ENCODE results near the gene USP54.

Gene USP54

DNA sequence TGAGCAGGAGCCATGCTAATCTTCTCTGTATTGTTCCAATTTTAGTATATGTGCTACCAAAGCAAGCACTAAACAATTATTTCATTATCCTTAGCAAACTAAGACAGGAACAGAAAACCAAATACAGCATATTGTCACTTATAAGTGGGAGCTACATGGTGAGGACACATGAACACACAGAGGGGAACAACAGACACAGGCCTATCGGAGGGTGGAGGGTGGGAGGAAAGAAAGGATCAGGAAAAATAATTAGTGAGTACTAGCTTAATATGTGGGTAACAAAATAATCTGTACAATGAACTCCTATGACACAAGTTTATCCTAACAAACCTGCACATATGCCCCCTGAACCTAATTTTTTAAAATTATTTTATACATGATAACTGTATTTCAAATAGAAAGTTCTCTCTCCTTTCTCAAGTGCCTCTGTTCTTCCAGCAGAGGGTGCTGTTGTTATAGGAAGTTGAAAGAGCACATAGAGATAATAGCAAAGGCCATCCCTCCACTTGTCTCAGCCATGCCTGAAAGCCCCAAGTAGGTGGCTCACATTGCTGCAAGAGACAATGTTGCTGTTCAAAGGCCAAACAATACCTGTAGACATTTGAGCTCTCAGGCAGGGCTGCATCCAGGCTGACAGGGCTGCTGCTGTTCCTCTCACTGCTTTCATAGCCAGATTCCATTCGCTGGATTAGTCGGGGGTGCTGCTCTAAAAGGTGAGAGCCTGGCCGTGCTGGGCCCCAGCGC is 61.9 kb downstream of the USP54 start:
- peak; percentile 70 for DNase-seq

DNA sequence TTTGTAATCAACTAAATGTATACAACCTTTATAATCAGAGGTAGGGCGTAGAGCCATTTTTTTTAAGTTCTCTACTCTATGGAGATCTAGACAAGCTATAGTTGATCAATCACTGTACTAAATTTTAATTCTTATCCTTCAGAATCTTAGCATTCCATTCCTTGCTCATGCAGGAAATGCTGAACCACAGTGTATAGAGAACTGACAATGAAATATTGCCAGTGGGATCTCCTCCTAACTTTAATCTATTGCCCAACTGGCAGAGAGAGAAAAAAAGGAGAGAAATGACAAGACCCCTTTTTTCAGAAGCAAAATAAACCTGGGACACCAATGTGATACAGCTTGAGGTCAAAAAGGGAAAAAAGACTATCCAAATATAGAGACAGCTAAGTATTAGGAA is 68.9 kb downstream of the USP54 start:
- no peak for DNase-seq

DNA sequence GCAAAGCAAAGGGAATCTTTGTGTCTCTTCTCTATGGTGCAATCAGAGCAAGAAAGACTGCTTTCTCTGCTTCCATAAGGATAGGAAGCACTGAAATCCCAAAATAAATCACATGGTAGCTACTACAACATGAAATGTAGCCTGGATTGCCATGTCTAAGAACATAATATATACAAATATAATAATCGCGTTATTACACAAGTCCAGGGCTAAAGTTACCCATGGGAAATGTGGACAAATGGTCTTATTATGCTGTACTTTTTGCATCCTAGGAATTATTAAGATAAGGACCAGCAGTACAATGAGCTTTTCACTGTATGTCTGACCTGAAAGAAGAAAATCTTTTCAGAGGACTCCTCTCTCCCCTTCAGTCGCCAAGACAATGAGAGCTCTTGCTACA is 71.8 kb downstream of the USP54 start:
- DNase-seq: no peak

DNA sequence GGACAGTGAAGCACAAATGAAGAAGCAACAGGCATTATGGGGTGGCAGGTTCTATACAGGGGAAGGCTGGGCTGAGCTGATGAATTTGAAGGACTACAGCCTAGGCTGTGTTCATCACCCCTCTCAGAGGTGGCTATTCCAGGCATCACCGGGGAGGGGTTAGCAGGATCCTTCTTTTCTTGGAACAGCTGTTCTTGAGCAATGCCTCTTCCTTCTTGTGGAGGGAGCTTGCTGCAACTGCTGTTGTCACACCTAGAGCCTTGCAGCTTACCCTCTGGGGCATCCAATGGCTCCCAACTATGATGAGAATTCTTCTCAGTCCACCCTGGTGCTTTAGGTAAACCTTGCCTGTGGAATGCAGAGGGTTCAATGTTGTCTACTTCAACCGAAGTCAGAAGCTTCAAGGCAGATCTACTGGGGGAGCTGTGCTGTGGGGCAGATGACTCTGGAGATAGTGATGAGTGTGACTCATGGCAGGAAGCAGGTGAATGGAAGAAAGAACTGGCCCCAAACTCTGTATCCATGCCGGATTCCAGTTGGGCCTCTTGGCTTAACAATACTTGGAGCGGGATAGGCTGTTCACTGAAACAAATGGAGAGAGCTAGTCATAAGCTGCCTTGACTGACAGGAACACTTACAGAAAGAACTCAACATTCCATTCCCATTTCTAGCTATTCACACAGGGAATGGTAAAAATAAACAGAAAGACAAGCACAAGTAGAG is 73.8 kb downstream of the USP54 start:
- no peak for DNase-seq

DNA sequence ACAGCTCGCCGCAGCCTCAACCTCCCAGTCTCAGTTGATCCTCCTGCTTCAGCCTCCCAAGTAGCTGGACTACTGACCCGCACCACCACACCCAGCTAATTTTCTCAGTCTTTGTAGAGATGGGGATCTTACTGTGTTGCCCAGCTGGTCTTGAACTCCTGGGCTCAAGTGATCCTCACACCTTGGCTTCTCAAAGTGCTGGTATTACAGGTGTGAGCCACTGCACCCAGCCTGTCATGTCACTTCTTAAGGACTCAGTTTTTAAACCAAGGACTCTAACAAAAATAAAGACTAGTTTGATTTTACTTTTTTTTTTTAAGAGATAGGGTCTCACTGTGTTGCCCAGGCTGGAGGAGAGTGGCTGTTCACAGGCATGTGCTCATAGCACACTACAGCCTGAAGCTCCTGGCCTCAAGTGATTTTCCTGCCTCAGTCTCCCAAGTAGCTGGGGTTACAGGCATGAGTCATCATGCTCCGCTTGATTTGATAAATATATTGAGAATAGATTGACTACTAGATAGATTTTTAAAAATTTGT is 78.9 kb downstream of the USP54 start:
- no peak for DNase-seq

DNA sequence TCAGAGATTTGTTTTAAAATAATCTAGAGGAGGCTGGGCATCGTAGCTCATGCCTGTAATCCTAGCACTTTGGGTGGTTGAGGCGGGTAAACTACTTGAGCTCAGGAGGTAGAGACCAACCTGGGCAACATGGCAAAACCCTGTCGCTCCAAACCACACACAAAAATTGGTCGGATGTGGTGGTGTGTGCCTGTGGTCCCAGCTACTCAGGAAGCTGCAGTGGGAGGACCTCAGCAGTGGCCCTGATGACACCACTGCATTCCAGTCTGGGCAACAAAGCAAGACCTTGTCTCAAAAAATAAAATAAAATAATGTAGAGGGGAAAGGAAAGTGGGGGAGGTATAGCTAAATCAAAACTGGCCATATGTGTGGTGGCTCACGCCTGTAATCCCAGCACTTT is 81.4 kb downstream of the USP54 start:
- DNase-seq: no peak

DNA sequence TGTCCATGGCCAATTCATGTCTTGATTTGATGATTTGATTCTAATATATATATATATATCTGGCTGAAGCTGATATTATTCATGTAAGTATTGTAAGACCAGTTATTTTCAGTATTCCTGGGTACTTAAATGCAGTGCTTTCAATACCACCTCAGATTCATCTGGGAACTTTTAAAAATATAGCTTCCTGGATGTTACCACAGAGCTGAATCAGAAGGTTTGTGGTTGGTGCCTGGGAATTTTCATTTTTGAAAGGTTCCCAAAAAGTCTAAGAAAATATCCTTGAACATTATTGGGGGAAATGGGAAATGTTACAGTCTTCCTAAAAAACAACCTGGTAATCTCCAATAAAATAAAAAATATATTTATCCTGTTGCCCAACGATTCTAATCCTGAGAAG is 84.7 kb downstream of the USP54 start:
- no peak for DNase-seq

DNA sequence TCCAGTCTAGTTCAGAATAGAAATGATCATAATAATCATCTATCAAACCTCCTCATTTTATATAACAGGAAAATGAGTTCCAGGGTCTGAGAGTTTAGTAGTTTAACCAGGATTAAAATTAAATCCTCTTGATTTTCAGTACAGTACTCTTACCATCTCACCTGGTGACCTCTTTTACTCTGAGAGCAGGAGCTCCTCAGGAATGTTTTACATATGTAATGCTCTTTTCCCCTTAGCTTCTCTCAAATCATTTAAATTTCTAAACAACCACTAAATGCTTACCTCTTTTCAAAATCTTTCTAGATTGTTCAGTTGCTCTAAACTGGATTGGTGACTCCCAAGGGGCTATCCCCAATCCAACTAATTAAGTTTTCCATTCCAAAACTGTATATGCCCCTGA is 85.1 kb downstream of the USP54 start:
- DNase-seq: no peak

DNA sequence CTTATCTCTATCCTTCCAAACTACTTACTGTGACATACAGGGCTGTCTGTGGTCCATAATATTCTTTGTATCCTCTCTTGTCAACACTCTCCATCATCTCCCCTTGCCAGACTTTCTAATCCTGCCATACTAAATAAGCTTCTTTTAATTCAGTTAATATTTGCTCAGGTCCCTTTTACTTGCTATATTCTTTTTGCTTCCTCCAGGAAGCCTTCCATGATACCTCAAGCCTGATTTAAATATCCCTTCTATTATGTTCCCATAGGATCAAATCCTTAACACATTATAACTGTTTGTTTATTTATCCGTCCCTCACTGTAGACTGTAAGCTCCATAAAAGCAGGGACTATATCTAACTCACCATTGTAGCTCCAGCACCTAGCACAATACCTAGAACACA is 88.1 kb downstream of the USP54 start:
- DNase-seq: no peak

DNA sequence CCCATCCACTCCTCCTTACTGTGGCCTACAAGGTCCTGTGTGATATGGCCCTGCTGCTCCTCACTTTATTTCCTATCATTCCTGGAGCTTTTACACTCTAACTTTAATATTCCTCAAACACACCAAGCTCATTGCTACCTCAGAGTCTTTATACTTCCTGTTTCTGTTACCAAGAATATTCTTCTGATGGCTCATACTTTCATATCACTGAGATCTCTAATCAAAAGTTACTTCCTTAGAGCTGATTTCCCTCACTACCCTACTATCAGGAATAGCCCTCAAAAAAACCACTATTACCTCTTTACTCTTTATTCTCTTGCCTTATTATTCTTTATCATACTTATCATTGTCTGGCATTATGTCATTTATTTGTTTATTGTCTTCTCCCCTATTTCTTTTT is 89.5 kb downstream of the USP54 start:
- DNase-seq: no peak

DNA sequence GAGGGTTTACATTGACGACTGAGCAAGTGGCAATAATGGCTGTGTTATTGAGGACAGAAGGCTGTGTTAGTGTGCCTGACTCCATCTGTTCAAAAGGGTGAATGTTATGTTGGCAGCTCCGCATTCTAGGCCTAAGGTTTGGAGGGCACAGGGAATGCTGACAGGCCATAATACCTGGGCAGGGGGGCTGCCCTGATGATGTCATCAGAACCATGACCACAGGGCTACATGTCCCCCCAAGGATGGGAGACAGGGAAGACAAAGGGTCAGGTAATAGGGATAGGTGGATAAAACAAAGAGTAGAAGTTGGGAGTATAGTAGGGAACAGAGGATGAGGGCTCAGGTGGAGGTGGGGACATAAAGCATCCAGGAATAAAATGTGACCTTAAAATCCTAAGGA is 93.5 kb downstream of the USP54 start:
- no peak for DNase-seq

DNA sequence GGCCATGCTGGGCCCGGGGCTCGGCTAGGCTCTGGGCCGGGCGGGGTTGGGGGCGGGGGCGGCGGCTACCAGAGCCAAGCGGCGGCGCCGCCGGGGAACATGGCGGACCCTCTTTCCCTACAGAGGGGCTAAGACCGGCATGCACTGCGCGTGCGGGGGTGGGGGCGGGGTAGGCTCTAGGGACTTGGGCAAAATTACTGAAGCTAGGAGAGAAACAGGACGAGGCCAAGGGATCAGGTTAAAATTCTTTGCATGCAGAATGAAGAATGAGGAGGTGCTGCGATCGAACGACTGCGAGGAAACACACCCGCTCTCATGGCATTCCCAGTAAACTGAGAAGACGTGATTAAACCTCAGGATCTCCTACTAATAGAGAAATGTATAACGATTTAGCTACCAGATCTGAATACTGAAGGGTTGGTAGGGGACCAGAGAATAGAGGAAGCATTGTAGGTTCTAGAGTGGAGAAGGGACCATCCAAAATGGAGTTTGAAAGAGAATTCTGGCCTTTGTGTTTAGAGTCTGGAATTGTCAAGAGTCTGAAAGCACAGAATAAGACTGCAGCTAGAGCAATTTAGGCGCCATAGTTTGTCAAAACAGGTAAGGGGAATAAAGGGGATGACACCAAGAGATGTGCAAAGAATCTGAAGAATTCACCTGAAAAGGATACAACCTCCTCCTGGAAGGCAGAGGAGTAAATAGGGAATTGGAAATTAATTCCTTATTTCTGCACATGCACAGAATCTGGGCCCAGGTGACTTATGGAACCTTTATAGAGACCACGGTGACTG is 95.1 kb downstream of the USP54 start, which contains the start of gene PPP3CB:
TSS of gene PPP3CB (minus strand) at position 141 of the 791 bp plus-strand sequence. CDS start at position 6, 135 bp downstream.
- peak; percentile 83 for DNase-seq

DNA sequence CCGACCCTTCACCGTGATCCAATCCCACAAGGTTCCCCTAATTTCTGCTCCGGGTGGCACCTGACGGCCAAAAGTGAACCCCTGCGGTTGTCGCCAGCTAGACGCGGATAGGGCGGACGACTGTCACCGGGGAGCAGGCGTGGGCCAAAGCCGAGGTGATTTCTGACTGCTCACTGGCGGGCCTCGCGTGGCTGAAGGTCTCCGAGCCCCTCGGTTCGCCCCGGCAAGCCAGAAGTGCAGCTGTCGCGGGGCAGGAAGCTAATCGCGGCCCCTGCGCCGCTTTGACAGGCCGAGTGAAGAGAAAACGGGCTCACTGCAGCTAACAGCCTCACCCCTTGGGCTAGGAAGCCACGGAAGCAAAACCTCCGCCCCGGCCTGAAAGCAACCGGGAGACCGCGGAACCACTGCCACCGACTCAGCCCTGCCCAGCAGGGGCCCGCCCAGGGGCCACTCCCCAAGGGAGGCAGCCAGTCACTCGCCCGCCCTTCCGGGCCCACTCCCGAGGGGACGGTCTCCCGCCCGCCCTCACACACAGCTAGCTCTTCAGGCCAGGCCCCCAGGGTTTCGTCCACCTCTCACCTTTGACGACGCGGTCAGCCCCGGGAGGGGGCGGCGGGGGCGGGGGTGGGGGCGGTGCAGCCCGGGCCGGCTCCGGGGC is 95.8 kb downstream of the USP54 start:
- DNase-seq: peak; percentile 92

DNA sequence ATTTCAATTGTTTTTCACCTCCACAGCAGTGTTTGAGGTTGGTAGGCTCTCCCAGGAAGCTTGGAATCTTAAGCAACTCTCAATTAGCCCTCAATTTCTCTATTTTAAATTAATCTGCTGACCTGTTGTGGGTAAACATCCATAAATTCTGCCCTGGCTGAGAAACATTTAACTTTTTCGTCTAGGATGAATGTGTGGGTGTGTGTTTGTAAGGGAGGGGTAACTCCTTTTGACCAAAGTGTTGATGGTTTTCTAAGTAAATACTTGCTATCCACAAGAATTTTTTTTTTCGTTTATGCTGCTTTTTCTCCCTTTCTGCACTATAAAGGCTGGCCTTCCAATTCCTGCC is 96.3 kb downstream of the USP54 start:
- DNase-seq: no peak

DNA sequence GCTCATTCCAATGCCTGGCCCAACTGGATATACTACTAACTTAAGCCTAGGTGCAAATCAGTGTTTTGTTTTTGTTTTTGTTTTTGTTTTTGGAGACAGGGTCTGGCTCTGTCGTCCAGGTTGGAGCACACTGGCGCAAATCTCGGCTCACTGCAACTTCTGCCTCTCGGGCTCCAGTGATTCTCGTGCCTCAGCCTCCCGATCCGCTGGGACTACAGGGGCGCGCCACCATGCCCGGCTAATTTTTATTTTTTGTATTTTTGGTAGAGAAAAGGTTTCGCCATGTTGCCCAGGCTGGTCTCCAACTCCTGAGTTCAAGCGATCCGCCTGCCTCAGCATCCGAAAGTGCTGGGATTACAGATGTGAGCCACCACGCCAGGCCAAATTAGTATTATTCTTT is 96.9 kb downstream of the USP54 start:
- no peak for DNase-seq

DNA sequence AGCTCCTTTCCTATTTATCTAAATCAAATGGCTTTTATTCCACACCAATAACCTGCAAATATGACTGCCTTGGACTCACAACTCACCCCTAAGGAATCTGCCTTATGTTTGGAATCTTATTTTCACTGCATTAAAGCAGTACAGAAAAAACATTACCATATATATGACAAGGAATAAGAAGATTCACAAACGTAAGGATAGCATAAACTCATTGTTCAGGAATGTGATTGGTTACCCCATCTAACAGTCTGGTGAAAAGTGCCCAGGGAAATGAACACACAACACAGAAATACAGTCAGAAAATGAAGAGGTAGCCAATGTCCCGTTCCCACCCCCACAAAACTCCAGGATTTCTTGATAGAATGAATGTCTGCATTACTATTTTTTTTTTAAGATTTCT is 97.4 kb downstream of the USP54 start:
- no peak for DNase-seq

DNA sequence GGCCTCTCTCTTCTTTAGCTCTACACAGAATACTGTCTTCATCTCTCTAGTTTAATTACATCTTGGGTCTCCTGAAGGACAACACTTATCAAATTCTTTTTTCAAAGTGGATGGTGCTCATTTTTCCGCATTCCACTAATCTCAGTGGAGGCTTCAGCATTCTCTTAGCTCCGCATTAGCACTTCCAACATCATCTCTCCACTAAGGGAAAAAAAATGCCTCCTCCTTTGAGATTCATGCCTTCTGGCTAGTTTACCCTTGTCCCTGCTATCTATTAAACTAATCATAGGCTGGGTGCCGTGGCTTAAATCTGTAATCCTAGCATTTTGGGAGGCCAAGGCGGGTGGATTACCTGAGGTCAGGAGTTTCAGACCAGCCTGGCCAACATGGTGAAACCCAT is 104.5 kb downstream of the USP54 start:
- DNase-seq: no peak

DNA sequence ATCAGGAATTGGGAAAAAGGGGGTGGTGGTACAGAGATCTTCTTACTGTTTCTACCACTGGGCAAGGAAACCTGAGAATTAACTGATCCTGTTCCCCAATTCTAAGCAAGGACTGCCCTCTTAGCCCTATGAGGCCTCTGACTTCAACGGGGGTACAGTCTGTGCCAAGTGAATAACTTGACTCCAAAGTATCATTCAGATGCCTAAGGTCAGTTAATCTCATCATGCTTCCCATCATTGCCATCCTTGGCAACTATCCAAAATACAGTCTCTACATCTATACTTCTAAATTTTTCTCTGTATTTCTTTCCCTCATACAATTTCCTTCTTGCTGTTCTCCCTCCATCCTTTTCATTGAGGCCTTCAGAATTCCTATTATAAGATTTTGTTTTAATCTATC is 105.8 kb downstream of the USP54 start:
- no peak for DNase-seq

DNA sequence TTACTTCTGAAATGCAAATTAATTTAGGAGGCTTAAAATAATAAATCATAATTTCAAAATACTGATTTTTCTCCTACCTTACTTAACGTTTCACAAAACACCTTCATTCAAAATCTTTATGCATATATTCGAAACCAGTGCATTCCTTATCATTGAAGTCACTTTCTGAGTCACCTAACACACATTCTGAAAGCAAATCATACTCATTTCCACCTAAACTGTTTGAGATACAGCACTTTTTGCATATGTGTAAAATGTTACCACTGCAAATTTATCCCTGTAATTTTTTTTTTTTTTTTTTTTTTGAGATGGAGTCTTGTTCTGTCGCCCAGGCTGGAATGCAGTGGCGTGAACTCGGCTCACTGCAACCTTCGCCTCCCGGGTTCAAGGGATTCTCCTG is 111.0 kb downstream of the USP54 start:
- no peak for DNase-seq

DNA sequence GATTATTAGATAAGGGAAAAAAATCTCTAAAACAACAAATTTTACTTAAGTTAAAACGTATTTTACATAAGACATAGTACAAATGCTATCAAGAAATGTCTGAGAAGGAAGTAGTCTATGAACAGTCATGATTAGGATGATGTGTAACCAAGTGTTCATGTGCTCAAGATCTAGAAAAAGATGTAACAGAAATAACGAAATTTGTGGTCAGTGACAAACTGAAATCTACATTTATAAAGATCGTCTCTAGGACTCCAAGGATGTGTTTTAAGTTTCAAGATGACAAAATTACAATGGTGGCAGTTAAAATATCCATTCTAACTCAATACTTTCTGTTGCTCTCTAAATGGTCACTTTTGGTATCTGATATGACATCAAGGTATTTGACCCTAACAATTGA is 112.5 kb downstream of the USP54 start:
- no peak for DNase-seq

DNA sequence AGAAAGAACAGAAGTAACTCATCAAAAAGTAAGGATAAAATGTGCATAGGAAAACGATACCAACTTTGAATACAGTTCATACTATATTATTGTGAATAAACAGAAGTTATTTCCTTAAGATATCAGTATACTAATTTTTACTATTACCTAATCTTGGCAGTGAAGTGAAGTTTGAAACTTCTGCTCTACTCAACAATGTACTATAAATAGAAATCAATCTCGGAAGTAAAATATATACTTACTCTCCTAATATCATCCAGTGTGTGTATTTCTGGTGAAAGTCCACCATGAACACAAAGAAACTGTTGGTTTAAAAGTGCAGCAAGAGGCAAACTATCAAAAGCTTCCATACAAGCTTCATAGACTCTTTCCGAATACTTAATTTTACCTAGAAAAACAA is 119.9 kb downstream of the USP54 start:
- no peak for DNase-seq

DNA sequence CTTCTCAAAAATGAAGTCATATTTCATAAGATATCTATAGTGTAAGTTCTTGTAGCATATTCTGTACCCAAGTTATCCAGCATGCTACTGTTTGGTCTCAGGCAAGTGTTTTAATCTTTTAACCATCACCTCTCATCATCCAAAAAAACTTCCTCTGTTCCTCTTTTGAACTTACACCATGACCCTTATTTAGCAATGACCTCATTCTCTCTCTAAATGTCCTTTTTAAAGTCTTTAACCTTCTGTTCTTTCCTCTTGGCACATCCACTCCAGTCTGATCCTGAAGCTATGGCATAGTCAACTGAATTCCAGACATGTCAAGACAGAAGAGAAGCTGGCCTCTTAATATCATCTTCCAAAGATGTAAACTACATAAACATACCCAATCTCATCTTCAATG is 121.6 kb downstream of the USP54 start:
- DNase-seq: no peak

DNA sequence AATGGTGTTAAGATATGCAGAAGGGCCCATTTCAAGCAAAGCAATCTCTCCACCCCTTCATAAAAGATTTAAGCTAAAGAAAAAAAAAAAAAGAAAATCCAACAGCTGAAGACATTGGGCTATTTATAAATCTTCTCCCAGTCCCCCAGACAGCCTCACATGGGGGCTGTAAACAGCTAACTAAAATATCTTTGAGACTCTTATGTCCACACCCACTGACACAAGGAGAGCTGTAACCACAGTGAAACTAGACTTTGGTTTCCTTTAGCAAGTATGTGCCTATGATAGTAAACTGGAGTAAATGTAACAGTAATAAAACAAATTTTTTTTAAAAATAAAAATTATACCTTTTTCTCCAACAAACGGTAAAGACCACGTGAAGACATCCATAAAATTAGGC is 123.9 kb downstream of the USP54 start:
- no peak for DNase-seq

All from central memory CD4-positive, alpha-beta T cell (primary cell).